ENCODE data around the gene KCNC1. TPM values are rescaled to one million over a fixed set of nuclear protein-coding genes. Genes with fewer than 3 reads are reported as not detected.

Gene KCNC1
- total RNA-seq, 2 donors from 2014 or later: not detected

GRCh38 chr11:17720796-17721171 lies 13.8 kb upstream of the KCNC1 start:
- Histone ChIP-seq H3K36me3 (no peaks in the 10 kb centered on the region), H3K27me3 (replicated peaks; ENCODE audit: insufficient read depth) (no peaks in the 10 kb centered on the region), H3K9me3 (no peaks in the 10 kb centered on the region), H3K4me3 (peak overlapping the region; percentile 23), H3K27ac (no peak overlapping the region), H3K4me1 (ENCODE audit: control insufficient read depth in 1 of 2, low read depth in 2 of 2) (peaks cover 6 to 19% of the 10 kb centered on the region in 2 donors)
- ATAC-seq (ENCODE audit: insufficient number of reproducible peaks, low FRiP score, low read depth): no peak
- TF ChIP-seq CTCF (IDR thresholded peaks at IDR 0.05): no peak
- DNase-seq (ENCODE audit: low spot score): no peak

DNA sequence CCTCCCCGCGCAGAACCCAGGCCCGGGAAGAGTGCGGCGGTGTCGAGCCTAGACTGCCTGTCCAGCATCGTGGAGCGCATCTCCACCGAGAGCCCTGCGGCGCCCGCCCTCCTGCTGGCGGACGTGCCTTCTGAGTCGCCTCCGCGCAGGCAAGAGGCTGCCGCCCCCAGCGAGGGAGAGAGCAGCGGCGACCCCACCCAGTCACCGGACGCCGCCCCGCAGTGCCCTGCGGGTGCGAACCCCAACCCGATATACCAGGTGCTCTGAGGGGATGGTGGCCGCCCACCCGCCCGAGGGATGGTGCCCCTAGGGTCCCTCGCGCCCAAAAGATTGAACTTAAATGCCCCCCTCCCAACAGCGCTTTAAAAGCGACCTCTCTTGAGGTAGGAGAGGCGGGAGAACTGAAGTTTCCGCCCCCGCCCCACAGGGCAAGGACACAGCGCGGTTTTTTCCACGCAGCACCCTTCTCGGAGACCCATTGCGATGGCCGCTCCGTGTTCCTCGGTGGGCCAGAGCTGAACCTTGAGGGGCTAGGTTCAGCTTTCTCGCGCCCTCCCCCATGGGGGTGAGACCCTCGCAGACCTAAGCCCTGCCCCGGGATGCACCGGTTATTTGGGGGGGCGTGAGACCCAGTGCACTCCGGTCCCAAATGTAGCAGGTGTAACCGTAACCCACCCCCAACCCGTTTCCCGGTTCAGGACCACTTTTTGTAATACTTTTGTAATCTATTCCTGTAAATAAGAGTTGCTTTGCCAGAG lies 13.2 kb upstream of the KCNC1 start:
- H3K27me3 ChIP-seq (replicated peaks; ENCODE audit: insufficient read depth): no peaks in the 10 kb centered on the region
- H3K4me3 ChIP-seq: peak overlapping the region; percentile 23
- DNase-seq (ENCODE audit: low spot score) (no peak), ATAC-seq (ENCODE audit: insufficient number of reproducible peaks, low FRiP score, low read depth) (no peak)
- no peak overlapping the region for H3K27ac ChIP-seq
- H3K9me3 ChIP-seq: no peaks in the 10 kb centered on the region
- peaks cover 6 to 19% of the 10 kb centered on the region in 2 donors for H3K4me1 ChIP-seq (ENCODE audit: control insufficient read depth in 1 of 2, low read depth in 2 of 2)
- H3K36me3 ChIP-seq: no peaks in the 10 kb centered on the region
- TF ChIP-seq CTCF (IDR thresholded peaks at IDR 0.05): no peak

- H3K27me3 ChIP-seq (replicated peaks; ENCODE audit: insufficient read depth): no peaks in the 10 kb centered on the region
- no peaks in the 10 kb centered on the region for H3K9me3 ChIP-seq
- no peak for TF ChIP-seq CTCF (IDR thresholded peaks at IDR 0.05)
- DNase-seq (ENCODE audit: low spot score) (no peak), ATAC-seq (ENCODE audit: insufficient number of reproducible peaks, low FRiP score, low read depth) (no peak)
- H3K36me3 ChIP-seq: no peaks in the 10 kb centered on the region
- H3K27ac ChIP-seq: no peak overlapping the region
- peaks cover 6 to 19% of the 10 kb centered on the region in 2 donors for H3K4me1 ChIP-seq (ENCODE audit: control insufficient read depth in 1 of 2, low read depth in 2 of 2)
- no peak overlapping the region for H3K4me3 ChIP-seq
These were observed 12.5 kb upstream of the KCNC1 start for GRCh38 chr11:17722000-17722643.

GRCh38 chr11:17724020-17724908 lies 10.3 kb upstream of the KCNC1 start:
- H3K36me3 ChIP-seq: no peaks in the 10 kb centered on the region
- peaks cover 6 to 19% of the 10 kb centered on the region in 2 donors for H3K4me1 ChIP-seq (ENCODE audit: control insufficient read depth in 1 of 2, low read depth in 2 of 2)
- H3K27me3 ChIP-seq (replicated peaks; ENCODE audit: insufficient read depth): no peaks in the 10 kb centered on the region
- H3K9me3 ChIP-seq: no peaks in the 10 kb centered on the region
- no peak for ATAC-seq (ENCODE audit: insufficient number of reproducible peaks, low FRiP score, low read depth)
- H3K27ac ChIP-seq: no peak overlapping the region
- no peak for TF ChIP-seq CTCF (IDR thresholded peaks at IDR 0.05)
- H3K4me3 ChIP-seq: no peak overlapping the region
- DNase-seq (ENCODE audit: low spot score): no peak

GRCh38 chr11:17725174-17725573 lies 9.4 kb upstream of the KCNC1 start:
- ATAC-seq (ENCODE audit: insufficient number of reproducible peaks, low FRiP score, low read depth) (no peak), DNase-seq (ENCODE audit: low spot score) (no peak)
- Histone ChIP-seq H3K27ac (no peak overlapping the region), H3K4me3 (no peak overlapping the region), H3K27me3 (replicated peaks; ENCODE audit: insufficient read depth) (no peaks in the 10 kb centered on the region), H3K9me3 (no peaks in the 10 kb centered on the region), H3K4me1 (ENCODE audit: control insufficient read depth in 1 of 2, low read depth in 2 of 2) (peaks cover 6 to 18% of the 10 kb centered on the region in 2 donors), H3K36me3 (no peaks in the 10 kb centered on the region)
- TF ChIP-seq CTCF (IDR thresholded peaks at IDR 0.05): no peak

All from thoracic aorta (tissue), 2 donors.